Esophagus muscularis mucosa (tissue), 4 donors: Measurements from ENCODE around the gene ATP1A4. TPM values are rescaled to one million over a fixed set of nuclear protein-coding genes. Genes with fewer than 3 reads are reported as not detected.

ENCODE experiments used
- DNase-seq: peaks from one replicate; pipeline ENCODE4 v3.0.0-alpha.2; 2017; ENCODE audit errors: extremely low spot score
- H3K27ac ChIP-seq, 4 donors: fragments of 200-600 bp; sonication (generic); replicated peaks in 1 of 4; 1 replicate in 3 of 4; 2 replicates in 1 of 4; pipeline ENCODE4 v1.5.1; 2016 to 2019; ENCODE audit warnings: mild to moderate bottlenecking in 1 of 4
- H3K27me3 ChIP-seq, 4 donors: fragments of 200-600 bp; sonication (generic); one replicate each; pipeline versions ENCODE4 v1.5.1 to v1.6.0; 2016 to 2019
- H3K36me3 ChIP-seq, 4 donors: fragments of 200-600 bp; sonication (generic); one replicate each; pipeline ENCODE4 v1.5.1; 2016 to 2019
- H3K4me1 ChIP-seq, 4 donors: fragments of 200-600 bp; sonication (generic); one replicate each; pipeline ENCODE4 v1.5.1; 2016 to 2019
- H3K4me3 ChIP-seq, 4 donors: fragments of 200-600 bp; sonication (generic); 1 replicate in 2 of 4; 2 replicates in 2 of 4; pipeline ENCODE4 v1.5.1; 2016 to 2019; ENCODE audit warnings: mild to moderate bottlenecking in 4 of 4, moderate library complexity in 1 of 4
- H3K9me3 ChIP-seq, 4 donors: fragments of 200-600 bp; sonication (generic); 1 replicate in 3 of 4; 2 replicates in 1 of 4; pipeline ENCODE4 v1.5.1; 2016 to 2019
- EP300 ChIP-seq: sonication (generic); formaldehyde crosslinking; IDR thresholded peaks from one replicate; pipeline ENCODE4 v1.6.1; 2017; ENCODE audit warnings: antibody characterized with exemption
- POLR2A ChIP-seq: fragments of 450-650 bp; IDR thresholded peaks from one replicate; pipeline ENCODE4 v1.6.1; 2017; ENCODE audit warnings: antibody characterized with exemption, moderate library complexity, mild to moderate bottlenecking, low read depth
- POLR2AphosphoS5 ChIP-seq, 2 donors: sonication (generic); formaldehyde crosslinking; IDR thresholded peaks; one replicate each; pipeline ENCODE4 v1.6.1; 2017; ENCODE audit warnings: antibody characterized with exemption in 2 of 2
- WGBS: methylation state at CpG from one replicate; pipeline ENCODE4 v1.1.5; 2018; 5-methylcytosine and 5-hydroxymethylcytosine counted together
- intact Hi-C: fragments of 100-400 bp; cut with DNase I; formaldehyde crosslinking; loops from one replicate; pipeline ENCODE4 v1.15.1; 2023
- total RNA-seq, 4 donors: library from RNA; depleted of rRNA; stranded (reverse); fragments of >200 nt; gene quantifications; one replicate each; pipeline versions ENCODE4 v1.1.0 to v1.2.1, GENCODE V29; 2016
- TF ChIP-seq, protein P1 (sequence below), 3 experiments: fragments of 200-600 bp in 2 of 3; fragments of 450-650 bp in 1 of 3; sonication (generic) in 2 of 3; IDR thresholded peaks; one replicate each; pipeline ENCODE4 v1.5.1; 2017 to 2019; ENCODE audit warnings: antibody characterized with exemption in 3 of 3, mild to moderate bottlenecking in 2 of 3, moderate library complexity in 1 of 3

The ATP1A4 gene
- total RNA-seq, 4 donors from 2014 or later, result 0.17 to 2.1 (median 0.98) TPM; not detected in 1

- Histone ChIP-seq H3K27ac (peak overlapping the region; percentile 83 to 87 (median 85)), H3K27me3 (no peaks in the 10 kb centered on the region), H3K4me1 (peaks cover 47 to 88% (median 66%) of the 10 kb centered on the region in 4 donors), H3K4me3 (no peak overlapping the region), H3K9me3 (no peaks in the 10 kb centered on the region), H3K36me3 (peaks cover 42 to 83% (median 72%) of the 10 kb centered on the region in 4 donors)
- intact Hi-C loops, result no loop called here
- TF ChIP-seq, protein P1, sequence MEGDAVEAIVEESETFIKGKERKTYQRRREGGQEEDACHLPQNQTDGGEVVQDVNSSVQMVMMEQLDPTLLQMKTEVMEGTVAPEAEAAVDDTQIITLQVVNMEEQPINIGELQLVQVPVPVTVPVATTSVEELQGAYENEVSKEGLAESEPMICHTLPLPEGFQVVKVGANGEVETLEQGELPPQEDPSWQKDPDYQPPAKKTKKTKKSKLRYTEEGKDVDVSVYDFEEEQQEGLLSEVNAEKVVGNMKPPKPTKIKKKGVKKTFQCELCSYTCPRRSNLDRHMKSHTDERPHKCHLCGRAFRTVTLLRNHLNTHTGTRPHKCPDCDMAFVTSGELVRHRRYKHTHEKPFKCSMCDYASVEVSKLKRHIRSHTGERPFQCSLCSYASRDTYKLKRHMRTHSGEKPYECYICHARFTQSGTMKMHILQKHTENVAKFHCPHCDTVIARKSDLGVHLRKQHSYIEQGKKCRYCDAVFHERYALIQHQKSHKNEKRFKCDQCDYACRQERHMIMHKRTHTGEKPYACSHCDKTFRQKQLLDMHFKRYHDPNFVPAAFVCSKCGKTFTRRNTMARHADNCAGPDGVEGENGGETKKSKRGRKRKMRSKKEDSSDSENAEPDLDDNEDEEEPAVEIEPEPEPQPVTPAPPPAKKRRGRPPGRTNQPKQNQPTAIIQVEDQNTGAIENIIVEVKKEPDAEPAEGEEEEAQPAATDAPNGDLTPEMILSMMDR (IDR thresholded peaks at IDR 0.05), result no peak
- TF ChIP-seq EP300 (no peak), POLR2AphosphoS5 (IDR thresholded peaks at IDR 0.05) (no peak), POLR2A (no peak)
- WGBS, result 94% methylated on average over 1 of the region's 1 CpG
- DNase-seq, result no peak
Measured at GRCh38 chr1:160130939-160131338, 20.5 kb upstream of the ATP1A4 start.

DNA sequence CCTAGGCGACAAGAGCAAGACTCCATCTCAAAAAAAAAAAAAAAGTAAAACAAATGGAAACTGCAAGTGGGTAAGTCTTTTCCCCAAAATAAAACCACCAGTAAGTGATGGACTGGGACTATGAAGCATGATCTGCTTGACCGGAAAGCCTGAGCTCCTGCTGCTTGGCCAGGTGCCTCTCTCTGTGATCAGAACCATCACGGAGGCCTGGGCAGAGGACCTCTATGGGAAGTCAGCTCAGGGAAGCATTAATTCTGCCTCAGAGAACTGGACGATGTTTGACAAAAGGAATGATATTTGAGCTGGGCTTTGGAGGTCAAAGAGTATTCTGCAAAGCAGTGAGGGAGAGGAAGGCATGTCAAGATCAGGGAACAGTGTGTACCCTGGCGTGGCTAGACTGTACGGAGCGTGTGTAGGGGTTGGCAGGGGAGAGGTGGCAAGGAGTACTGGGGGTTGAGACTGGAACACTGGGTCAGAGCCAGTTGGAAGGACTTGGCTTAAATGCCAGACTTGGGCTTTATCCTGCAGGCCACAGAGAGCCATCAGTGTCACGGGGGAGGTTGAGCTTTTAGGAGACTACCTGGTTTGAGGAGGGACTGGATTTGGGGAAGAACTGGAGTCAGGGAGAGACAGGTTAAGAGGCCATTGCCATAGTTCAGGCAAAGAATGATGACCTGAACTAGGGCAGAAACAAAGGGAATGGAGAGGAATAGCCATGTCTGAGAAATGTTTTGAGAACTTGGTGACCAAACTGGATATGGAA lies 19.4 kb upstream of the ATP1A4 start:
- TF ChIP-seq POLR2A (no peak), POLR2AphosphoS5 (IDR thresholded peaks at IDR 0.05) (peak; percentile 85 to 94), EP300 (peak; percentile 98)

GRCh38 chr1:160133990-160134770 lies 17.2 kb upstream of the ATP1A4 start:
- DNase-seq, result no peak
- peaks cover 32 to 80% (median 54%) of the 10 kb centered on the region in 4 donors for H3K4me1 ChIP-seq
- no peaks in the 10 kb centered on the region for H3K9me3 ChIP-seq
- 81% methylated on average over 8 of the region's 9 CpGs for WGBS
- intact Hi-C loops, result no loop called here
- no peaks in the 10 kb centered on the region for H3K27me3 ChIP-seq
- no peak overlapping the region for H3K4me3 ChIP-seq
- H3K36me3 ChIP-seq, result peaks cover 32 to 76% (median 65%) of the 10 kb centered on the region in 4 donors
- peak overlapping the region; percentile 83 to 87 (median 85) for H3K27ac ChIP-seq
- TF ChIP-seq POLR2A (no peak), POLR2AphosphoS5 (IDR thresholded peaks at IDR 0.05) (no peak), EP300 (no peak)
- TF ChIP-seq, protein P1 (IDR thresholded peaks at IDR 0.05), result no peak

More for the DNA sequence above, 19.4 kb upstream of the ATP1A4 start:
- peaks cover 53 to 89% (median 62%) of the 10 kb centered on the region in 4 donors for H3K4me1 ChIP-seq
- no peaks in the 10 kb centered on the region for H3K9me3 ChIP-seq
- peaks cover 45 to 83% (median 77%) of the 10 kb centered on the region in 4 donors for H3K36me3 ChIP-seq
- DNase-seq, result no peak
- no peak overlapping the region for H3K4me3 ChIP-seq
- peak overlapping the region; percentile 83 to 87 (median 85) for H3K27ac ChIP-seq
- intact Hi-C loops, result no loop called here
- H3K27me3 ChIP-seq, result no peaks in the 10 kb centered on the region
- WGBS, result 58% methylated on average over 8 of the region's 8 CpGs

- 82% methylated on average over 20 of the region's 20 CpGs for WGBS
- H3K36me3 ChIP-seq, result peaks cover 29 to 76% (median 65%) of the 10 kb centered on the region in 4 donors
- DNase-seq, result no peak
Measured at GRCh38 chr1:160134791-160135572, 16.4 kb upstream of the ATP1A4 start.

More at GRCh38 chr1:160134791-160135572, 16.4 kb upstream of the ATP1A4 start:
- H3K4me3 ChIP-seq, result no peak overlapping the region
- H3K27me3 ChIP-seq, result no peaks in the 10 kb centered on the region
- peaks cover 26 to 72% (median 48%) of the 10 kb centered on the region in 4 donors for H3K4me1 ChIP-seq
- H3K9me3 ChIP-seq, result no peaks in the 10 kb centered on the region
- intact Hi-C loops, result no loop called here
- TF ChIP-seq POLR2A (no peak), POLR2AphosphoS5 (IDR thresholded peaks at IDR 0.05) (no peak), EP300 (no peak)
- TF ChIP-seq, protein P1 (IDR thresholded peaks at IDR 0.05), result no peak
- H3K27ac ChIP-seq, result peak overlapping the region; percentile 83 to 87 (median 85)
